ENCODE results near the gene DAPK2.

The DAPK2 gene

GRCh38 chr15:63940966-63941620 lies 105.2 kb downstream of the DAPK2 start:
- in situ Hi-C loops (cut with MboI; ENCODE audit: low pct_unique_long_range_greater_than_20kb, low sequenced_read_pairs, unreplicated experiment): no loop called here
- DNase-seq (ENCODE audit: low spot score): no peak
- TF ChIP-seq CTCF (IDR thresholded peaks at IDR 0.05; ENCODE audit: extremely low read depth, insufficient read depth, missing control alignments): no peak

- DNase-seq (ENCODE audit: low spot score): no peak
- TF ChIP-seq CTCF (IDR thresholded peaks at IDR 0.05; ENCODE audit: extremely low read depth, insufficient read depth, missing control alignments): no peak
- in situ Hi-C loops (cut with MboI; ENCODE audit: low pct_unique_long_range_greater_than_20kb, low sequenced_read_pairs, unreplicated experiment): no loop called here
These were observed 106.7 kb downstream of the DAPK2 start for GRCh38 chr15:63939531-63940130.

- in situ Hi-C loops (cut with MboI; ENCODE audit: low pct_unique_long_range_greater_than_20kb, low sequenced_read_pairs, unreplicated experiment): no loop called here
- TF ChIP-seq CTCF (IDR thresholded peaks at IDR 0.05; ENCODE audit: extremely low read depth, insufficient read depth, missing control alignments): no peak
- no peak for DNase-seq (ENCODE audit: low spot score)
These were observed 107.7 kb downstream of the DAPK2 start for GRCh38 chr15:63938486-63939061.

GRCh38 chr15:63933522-63933921 lies 112.8 kb downstream of the DAPK2 start:
- in situ Hi-C loops (cut with MboI; ENCODE audit: low pct_unique_long_range_greater_than_20kb, low sequenced_read_pairs, unreplicated experiment): no loop called here
- DNase-seq (ENCODE audit: low spot score): no peak
- TF ChIP-seq CTCF (IDR thresholded peaks at IDR 0.05; ENCODE audit: extremely low read depth, insufficient read depth, missing control alignments): no peak

- no peak for DNase-seq (ENCODE audit: low spot score)
- no peak for TF ChIP-seq CTCF (IDR thresholded peaks at IDR 0.05; ENCODE audit: extremely low read depth, insufficient read depth, missing control alignments)
- in situ Hi-C loops (cut with MboI; ENCODE audit: low pct_unique_long_range_greater_than_20kb, low sequenced_read_pairs, unreplicated experiment): no loop called here
These were observed 114.7 kb downstream of the DAPK2 start for GRCh38 chr15:63931556-63931955.

GRCh38 chr15:63930034-63930433 lies 116.3 kb downstream of the DAPK2 start:
- in situ Hi-C loops (cut with MboI; ENCODE audit: low pct_unique_long_range_greater_than_20kb, low sequenced_read_pairs, unreplicated experiment): no loop called here
- TF ChIP-seq CTCF (IDR thresholded peaks at IDR 0.05; ENCODE audit: extremely low read depth, insufficient read depth, missing control alignments): no peak
- no peak for DNase-seq (ENCODE audit: low spot score)

All from GM13977 (cell line).